Bronchial epithelial cell (primary cell): ENCODE measurements around the gene SCFD2. TPM values are rescaled to one million over a fixed set of nuclear protein-coding genes. Genes with fewer than 3 reads are reported as not detected.
"Not testable (repeated sequence)": the region's sequence is repeated elsewhere in the genome, so short reads cannot be mapped to it uniquely, and the experiment has no call there.

Experiments
- DNase-seq: peaks from one replicate; pipeline ENCODE4 v3.0.0-alpha.2; 2010; ENCODE audit warnings: low read depth
- FAIRE-seq: peaks from 2 replicates; lab custom pipeline; 2011; peaks lifted over from hg19 to GRCh38; lab: Jason Lieb, UNC
- H3K27me3 ChIP-seq: 2 replicates; pipeline ENCODE4 v1.5.1; 2011; ENCODE audit warnings: low read length; ENCODE audit not compliant: control insufficient read depth, insufficient read depth
- H3K36me3 ChIP-seq: 2 replicates; pipeline ENCODE4 v1.5.1; 2011; ENCODE audit warnings: low read length; ENCODE audit not compliant: control insufficient read depth, insufficient read depth
- H3K4me3 ChIP-seq: 2 replicates; pipeline ENCODE4 v1.5.1; 2011; ENCODE audit warnings: mild to moderate bottlenecking, low read depth, low read length, control low read depth
- total RNA-seq: library from RNA; depleted of rRNA; stranded (reverse); fragments of >200 nt; gene quantifications from 2 replicates; pipeline ENCODE4 v1.2.1, GENCODE V29; 2014
- TF ChIP-seq, protein P1 (sequence below): IDR thresholded peaks from 2 replicates; pipeline ENCODE4 v1.5.1; 2011; ENCODE audit warnings: mild to moderate bottlenecking, moderate library complexity, low read length, control low read depth, inconsistent platforms; ENCODE audit not compliant: insufficient read depth, severe bottlenecking

SCFD2 gene
- total RNA-seq, 1 donor from 2014 or later = 21.9 TPM

DNA sequence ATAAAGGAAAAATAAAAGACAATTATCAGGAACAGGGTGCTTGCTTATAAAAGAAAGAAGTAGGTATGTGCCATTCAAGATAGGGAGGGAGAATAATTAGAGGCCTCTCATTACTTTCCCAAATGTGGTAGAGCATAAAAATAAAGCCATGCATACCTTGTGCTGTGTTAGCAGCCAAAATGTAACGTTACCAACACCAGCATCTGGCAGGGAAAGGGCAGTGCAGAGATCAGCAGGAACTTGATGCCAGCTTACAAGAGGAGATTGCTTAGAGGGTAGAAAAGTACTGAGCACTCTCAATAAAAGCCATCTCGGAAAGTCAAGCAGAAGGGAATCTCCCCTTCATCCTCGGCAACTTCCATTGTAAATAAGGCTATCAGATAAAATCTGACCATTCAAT lies 308.2 kb downstream of the SCFD2 start:
- no peak for DNase-seq
- no peak overlapping the region for H3K4me3 ChIP-seq
- no peak for FAIRE-seq
- TF ChIP-seq, protein P1, sequence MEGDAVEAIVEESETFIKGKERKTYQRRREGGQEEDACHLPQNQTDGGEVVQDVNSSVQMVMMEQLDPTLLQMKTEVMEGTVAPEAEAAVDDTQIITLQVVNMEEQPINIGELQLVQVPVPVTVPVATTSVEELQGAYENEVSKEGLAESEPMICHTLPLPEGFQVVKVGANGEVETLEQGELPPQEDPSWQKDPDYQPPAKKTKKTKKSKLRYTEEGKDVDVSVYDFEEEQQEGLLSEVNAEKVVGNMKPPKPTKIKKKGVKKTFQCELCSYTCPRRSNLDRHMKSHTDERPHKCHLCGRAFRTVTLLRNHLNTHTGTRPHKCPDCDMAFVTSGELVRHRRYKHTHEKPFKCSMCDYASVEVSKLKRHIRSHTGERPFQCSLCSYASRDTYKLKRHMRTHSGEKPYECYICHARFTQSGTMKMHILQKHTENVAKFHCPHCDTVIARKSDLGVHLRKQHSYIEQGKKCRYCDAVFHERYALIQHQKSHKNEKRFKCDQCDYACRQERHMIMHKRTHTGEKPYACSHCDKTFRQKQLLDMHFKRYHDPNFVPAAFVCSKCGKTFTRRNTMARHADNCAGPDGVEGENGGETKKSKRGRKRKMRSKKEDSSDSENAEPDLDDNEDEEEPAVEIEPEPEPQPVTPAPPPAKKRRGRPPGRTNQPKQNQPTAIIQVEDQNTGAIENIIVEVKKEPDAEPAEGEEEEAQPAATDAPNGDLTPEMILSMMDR = no peak
- H3K27me3 ChIP-seq = no peaks in the 10 kb centered on the region
- H3K36me3 ChIP-seq = no peaks in the 10 kb centered on the region

DNA sequence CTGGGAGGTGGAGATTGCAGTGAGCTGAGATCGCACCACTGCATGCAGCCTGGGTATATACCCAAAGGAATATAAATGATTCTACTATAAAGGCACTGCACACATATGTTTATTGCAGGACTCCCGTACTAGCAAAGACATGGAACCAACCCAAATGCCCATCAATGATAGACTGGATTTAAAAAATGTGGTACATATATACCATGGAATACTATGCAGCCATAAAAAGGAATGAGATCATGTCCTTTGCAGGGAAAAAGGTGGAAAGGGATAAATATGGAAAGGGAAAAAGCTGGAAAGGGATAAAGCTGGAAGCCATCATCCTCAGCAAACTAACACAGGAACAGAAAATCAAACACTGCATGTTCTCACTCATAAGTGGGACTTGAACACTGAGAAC lies 308.8 kb downstream of the SCFD2 start:
- H3K36me3 ChIP-seq, H3K4me3 ChIP-seq, DNase-seq, H3K27me3 ChIP-seq, FAIRE-seq: not testable (repeated sequence)

DNA sequence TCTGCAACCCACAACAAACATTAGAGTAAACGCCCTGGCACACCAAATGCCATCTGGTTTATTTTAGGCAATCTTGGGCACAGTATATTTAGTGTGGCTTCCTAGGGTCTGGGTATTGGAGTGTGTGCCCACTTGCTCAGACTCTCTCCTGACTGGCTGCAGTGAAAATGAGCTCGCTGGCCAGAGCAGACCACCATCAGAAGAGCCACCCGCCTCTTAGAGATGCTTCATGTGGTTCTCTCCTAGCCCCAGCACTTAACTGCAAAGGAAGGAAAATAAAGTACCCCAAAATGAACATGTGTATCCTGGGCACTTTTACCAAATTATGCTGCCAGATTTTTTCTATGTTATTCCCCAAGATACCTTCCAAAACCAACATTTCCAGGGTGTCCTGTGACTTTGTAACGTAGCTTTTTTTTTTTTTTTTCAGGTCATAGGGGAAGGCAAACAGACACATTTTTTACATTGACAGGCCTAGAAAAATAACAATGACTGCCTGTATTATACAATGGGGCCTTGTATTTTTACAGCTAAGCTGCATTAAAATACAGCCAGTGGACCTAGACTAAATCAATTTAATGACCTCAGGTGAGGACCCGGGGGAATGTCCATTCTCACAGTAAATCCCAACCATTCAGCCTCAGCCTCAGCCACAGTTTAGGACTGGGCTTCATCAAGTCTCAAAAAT lies 310.0 kb downstream of the SCFD2 start:
- TF ChIP-seq, protein P1 = no peak
- H3K27me3 ChIP-seq = no peaks in the 10 kb centered on the region
- DNase-seq (no peak), FAIRE-seq (no peak)
- H3K4me3 ChIP-seq = no peak overlapping the region
- no peaks in the 10 kb centered on the region for H3K36me3 ChIP-seq

DNA sequence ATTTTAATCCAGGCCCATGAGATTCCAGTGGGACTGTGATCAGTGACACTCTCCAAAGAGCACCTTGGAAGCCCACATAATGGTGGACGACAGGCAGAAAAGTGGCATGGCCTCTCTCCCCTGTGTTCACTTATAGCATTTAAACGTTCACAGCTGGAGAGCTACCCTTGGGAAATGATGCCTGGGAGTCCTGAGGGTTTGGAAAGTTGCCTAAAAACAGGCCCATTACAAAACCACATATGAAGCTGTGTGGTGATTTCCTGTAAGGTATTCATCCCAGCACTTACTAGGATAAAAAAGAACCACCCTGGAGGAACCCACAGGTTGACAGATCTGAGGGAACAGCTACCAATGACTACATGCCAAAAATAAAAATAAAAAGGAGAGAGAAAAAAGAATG lies 310.6 kb downstream of the SCFD2 start:
- DNase-seq = peak; percentile 13
- TF ChIP-seq, protein P1 = no peak
- Histone ChIP-seq H3K36me3 (no peaks in the 10 kb centered on the region), H3K27me3 (no peaks in the 10 kb centered on the region), H3K4me3 (no peak overlapping the region)
- no peak for FAIRE-seq

DNA sequence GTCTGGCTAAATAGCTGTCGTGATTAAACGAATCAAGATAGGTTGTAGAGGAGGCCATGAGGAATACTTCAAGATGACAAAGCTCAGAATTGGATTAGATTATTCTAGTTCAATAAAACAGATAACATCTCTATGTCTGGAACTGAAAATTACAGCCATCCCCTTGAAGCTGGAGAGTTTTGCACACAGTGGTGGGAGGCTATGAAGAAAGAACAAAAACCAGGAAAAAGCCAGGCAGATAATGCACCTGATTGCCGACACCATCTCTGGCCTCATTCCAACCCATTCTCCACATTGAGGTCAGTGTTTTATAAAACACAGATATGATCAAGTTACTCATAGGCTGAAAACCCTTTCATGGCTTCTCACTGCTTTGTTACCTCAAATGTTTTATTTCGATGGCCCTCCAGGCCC lies 315.5 kb downstream of the SCFD2 start:
- no peaks in the 10 kb centered on the region for H3K36me3 ChIP-seq
- DNase-seq = no peak
- FAIRE-seq = peak; percentile 92
- H3K27me3 ChIP-seq = no peaks in the 10 kb centered on the region
- H3K4me3 ChIP-seq = no peak overlapping the region
- TF ChIP-seq, protein P1 = no peak

DNA sequence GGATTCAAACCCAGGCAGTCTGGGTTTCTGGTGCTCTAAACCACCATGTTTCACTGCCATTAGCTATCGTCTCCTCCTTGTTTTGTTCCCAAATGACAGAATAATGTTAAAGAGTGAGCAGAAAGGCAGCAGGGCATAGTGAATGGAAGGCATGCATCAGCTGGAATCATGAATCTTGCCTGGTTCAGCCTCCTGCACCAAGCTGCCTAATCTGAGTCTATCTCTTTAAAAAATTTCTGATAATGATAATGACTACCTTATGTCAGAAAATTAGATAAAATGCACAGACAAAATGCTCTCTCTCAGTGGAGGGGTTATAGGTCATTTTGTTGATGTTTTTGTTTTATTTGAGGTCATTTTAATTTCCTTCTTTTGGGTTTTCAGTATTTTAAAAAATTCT lies 316.3 kb downstream of the SCFD2 start:
- H3K27me3 ChIP-seq = no peaks in the 10 kb centered on the region
- no peak overlapping the region for H3K4me3 ChIP-seq
- no peak for DNase-seq
- H3K36me3 ChIP-seq = no peaks in the 10 kb centered on the region
- TF ChIP-seq, protein P1 = no peak
- FAIRE-seq = no peak
